Chondrocyte (in vitro differentiated cells): ENCODE data around the gene FTCD. TPM values are rescaled to one million over a fixed set of nuclear protein-coding genes. Genes with fewer than 3 reads are reported as not detected.

Experiments
- DNase-seq: peaks from one replicate; pipeline ENCODE4 v3.0.0; 2021; ENCODE audit warnings: mixed read lengths, low spot score
- H3K27ac Mint-ChIP-seq: one replicate; pipeline ENCODE4 v1.8.0; 2021; ENCODE audit warnings: mild to moderate bottlenecking, moderate library complexity, mixed read lengths; ENCODE audit not compliant: unreplicated experiment
- H3K27me3 Mint-ChIP-seq: 2 replicates; pipeline ENCODE4 v1.8.0; 2021; ENCODE audit warnings: low read depth, mixed read lengths
- H3K36me3 Mint-ChIP-seq: 2 replicates; pipeline ENCODE4 v1.8.0; 2021; ENCODE audit warnings: low read depth, mixed read lengths
- H3K4me1 Mint-ChIP-seq: 2 replicates; pipeline ENCODE4 v1.8.0; 2021; ENCODE audit warnings: low read depth, mild to moderate bottlenecking, mixed read lengths
- H3K4me3 Mint-ChIP-seq: one replicate; pipeline ENCODE4 v1.8.0; 2021; ENCODE audit warnings: mild to moderate bottlenecking, moderate library complexity, mixed read lengths; ENCODE audit not compliant: unreplicated experiment
- H3K9me3 Mint-ChIP-seq: 2 replicates; pipeline ENCODE4 v1.8.0; 2021; ENCODE audit warnings: low read depth, mixed read lengths
- CTCF ChIP-seq: fragments of 200-600 bp; sonication (generic); IDR thresholded peaks from 2 replicates; pipeline ENCODE4 v1.5.0; 2021; ENCODE audit warnings: antibody characterized with exemption, mild to moderate bottlenecking, moderate library complexity
- total RNA-seq: library from RNA; stranded (reverse); gene quantifications from 3 replicates; pipeline ENCODE4 v1.2.1, GENCODE V29; 2021

Gene FTCD
- total RNA-seq, 1 donor from 2014 or later: 1.7 TPM

- H3K9me3 Mint-ChIP-seq: peaks cover 18% of the 10 kb centered on the region
- H3K4me3 Mint-ChIP-seq: no peak overlapping the region
- H3K27me3 Mint-ChIP-seq: no peaks in the 10 kb centered on the region
- DNase-seq: no peak
- H3K36me3 Mint-ChIP-seq: no peaks in the 10 kb centered on the region
- TF ChIP-seq CTCF: peak; percentile 25
- peak overlapping the region; percentile 95 for H3K27ac Mint-ChIP-seq
- H3K4me1 Mint-ChIP-seq: peaks cover 25% of the 10 kb centered on the region
Measured at GRCh38 chr21:46092811-46093667, 62.3 kb downstream of the FTCD start.

- Mint-ChIP-seq H3K9me3 (peaks cover 22% of the 10 kb centered on the region), H3K4me3 (peak overlapping the region; percentile 12), H3K27me3 (no peaks in the 10 kb centered on the region), H3K4me1 (peaks cover 25% of the 10 kb centered on the region), H3K36me3 (no peaks in the 10 kb centered on the region), H3K27ac (peak overlapping the region; percentile 95)
- DNase-seq: no peak
- no peak for TF ChIP-seq CTCF
Measured at GRCh38 chr21:46092026-46092764, 63.2 kb downstream of the FTCD start.

DNA sequence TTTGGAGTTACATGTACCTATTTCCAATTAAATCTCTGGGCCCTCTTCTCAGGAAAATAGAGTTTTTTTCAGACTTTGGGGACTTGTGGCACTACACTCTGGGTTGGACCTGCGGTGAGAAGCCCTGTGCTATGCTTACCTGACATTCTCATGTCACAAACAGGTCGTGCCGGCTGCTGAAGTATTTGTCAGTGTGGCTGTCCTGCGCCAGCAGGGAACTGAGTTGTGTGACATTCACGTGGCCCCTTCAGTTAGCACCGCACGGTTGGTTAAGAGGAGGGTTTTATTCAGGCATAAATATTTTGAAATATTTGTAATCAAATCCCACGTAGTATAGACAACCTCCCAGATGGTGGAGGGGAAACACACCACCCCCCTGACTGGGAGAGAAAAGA is 63.8 kb downstream of the FTCD start:
- no peak for DNase-seq
- Mint-ChIP-seq H3K9me3 (peaks cover 28% of the 10 kb centered on the region), H3K27me3 (no peaks in the 10 kb centered on the region), H3K4me3 (no peak overlapping the region), H3K27ac (peak overlapping the region; percentile 95), H3K36me3 (no peaks in the 10 kb centered on the region), H3K4me1 (peaks cover 20% of the 10 kb centered on the region)
- no peak for TF ChIP-seq CTCF

DNA sequence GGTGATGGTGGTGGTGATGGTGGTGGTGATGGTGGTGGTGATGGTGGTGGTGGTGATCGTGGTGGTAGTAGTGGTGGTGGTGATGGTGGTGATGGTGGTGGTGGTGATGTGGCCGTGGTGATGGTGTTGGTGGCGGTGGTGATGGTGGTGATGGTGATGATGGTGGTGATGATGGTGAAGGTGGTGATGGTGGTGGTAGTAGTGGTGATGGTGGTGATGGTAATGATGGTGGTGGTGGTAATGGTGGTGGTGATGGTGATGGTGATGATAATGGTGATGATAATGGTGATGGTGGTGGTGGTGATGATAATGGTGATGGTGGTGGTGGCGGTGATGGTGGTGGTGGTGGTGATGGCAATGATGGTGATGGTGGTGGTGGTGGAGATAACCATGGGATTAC is 64.3 kb downstream of the FTCD start:
- H3K36me3 Mint-ChIP-seq: no peaks in the 10 kb centered on the region
- no peaks in the 10 kb centered on the region for H3K27me3 Mint-ChIP-seq
- H3K27ac Mint-ChIP-seq: peak overlapping the region; percentile 74
- TF ChIP-seq CTCF: no peak
- no peak overlapping the region for H3K4me3 Mint-ChIP-seq
- H3K4me1 Mint-ChIP-seq: peaks cover 20% of the 10 kb centered on the region
- H3K9me3 Mint-ChIP-seq: peaks cover 31% of the 10 kb centered on the region
- DNase-seq: no peak

DNA sequence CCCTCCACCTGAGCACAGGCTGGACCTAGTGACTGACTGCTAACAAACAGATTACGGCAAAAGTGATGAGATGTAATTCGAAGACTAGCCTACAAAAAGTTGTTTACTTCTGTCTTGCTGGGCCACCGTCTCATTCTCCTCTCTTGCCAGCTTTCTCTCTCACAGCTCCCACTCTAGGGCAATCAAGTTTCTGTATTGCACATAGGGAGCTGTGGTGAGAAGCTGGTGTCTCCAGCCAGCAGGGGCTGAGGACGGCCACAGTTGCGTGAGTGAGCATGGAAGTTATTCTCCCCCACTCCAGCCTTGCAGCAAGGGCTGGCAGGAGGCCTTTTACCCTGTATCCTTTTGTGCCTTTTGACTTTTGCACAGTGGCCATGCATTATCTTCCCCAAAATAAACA is 66.1 kb downstream of the FTCD start:
- peaks cover 36% of the 10 kb centered on the region for H3K9me3 Mint-ChIP-seq
- no peak for DNase-seq
- TF ChIP-seq CTCF: no peak
- H3K27me3 Mint-ChIP-seq: no peaks in the 10 kb centered on the region
- H3K4me3 Mint-ChIP-seq: no peak overlapping the region
- H3K4me1 Mint-ChIP-seq: peaks cover 20% of the 10 kb centered on the region
- H3K36me3 Mint-ChIP-seq: peaks cover 2% of the 10 kb centered on the region
- no peak overlapping the region for H3K27ac Mint-ChIP-seq
